NCI-H187 (cell line): ENCODE results near the gene RNU6-7.
A peak's percentile ranks its signal among the peaks of the same experiment; 100 is the strongest.

Source experiments
- DNase-seq, 2 experiments: peaks; one replicate each; lab custom pipeline; 2025; lab: John Stamatoyannopoulos, UW

RNU6-7 gene

GRCh38 chr14:32205554-32205953, 3.7 kb downstream of the RNU6-7 start:
- no peak for DNase-seq

DNA sequence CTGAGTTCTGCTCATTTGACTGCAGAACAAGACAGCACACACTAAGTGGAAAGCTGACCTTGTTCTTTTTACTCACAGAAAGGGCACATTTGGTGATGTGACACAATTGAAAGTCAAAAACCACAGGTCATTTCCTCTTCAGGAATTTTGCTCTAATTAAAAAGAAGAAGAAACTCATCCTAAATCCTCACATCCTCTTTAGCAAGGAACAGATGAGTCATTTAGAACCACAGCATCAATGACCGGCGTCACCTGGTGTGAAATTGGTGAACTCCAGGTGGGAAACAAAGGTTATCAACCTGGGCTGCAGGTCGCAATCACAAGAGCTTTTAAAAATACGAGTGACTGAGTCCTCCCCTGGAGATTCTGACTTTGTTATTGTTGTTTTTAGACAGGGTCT, 4.1 kb downstream of the RNU6-7 start:
- DNase-seq, result no peak

DNA sequence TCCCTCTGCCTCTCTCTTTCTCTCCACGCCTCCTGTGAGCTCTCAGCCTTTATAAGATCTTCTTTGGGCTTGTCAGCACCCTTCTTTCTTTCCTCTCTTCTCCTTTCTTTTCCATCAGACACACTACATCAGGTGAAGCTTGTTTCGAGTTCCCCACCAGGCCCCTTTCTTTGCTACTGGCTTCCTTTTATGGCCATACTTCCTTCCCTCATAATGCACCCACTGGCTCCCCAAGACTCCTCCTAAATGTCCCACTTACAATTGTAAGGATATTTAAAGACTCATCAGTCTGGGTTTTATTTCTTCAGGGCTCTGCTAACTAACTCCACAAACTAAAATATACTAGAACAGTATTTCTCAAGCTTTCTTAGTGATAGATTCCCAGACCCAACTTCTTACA, 4.7 kb downstream of the RNU6-7 start:
- DNase-seq, result no peak

DNA sequence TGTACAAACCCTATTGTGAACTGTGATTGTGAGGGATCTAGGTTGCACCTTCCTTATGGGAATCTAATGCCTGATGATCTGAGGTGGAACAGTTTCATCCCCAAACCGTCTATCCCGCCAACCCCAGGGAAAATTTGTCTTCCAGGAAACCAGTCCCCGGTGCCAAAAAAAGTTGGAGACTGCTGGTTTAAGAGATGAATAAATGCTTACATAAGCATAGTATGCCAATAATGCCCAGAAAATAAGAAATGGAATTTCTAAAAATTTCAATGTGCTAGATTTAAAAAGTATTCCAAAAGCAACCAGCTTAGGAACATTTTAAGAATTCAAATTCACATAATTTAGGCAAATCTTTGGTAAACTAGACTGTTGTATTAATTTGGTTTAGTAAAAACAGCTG, 6.6 kb downstream of the RNU6-7 start:
- DNase-seq, result no peak

- no peak for DNase-seq
These were observed 7.6 kb downstream of the RNU6-7 start for GRCh38 chr14:32209471-32209870.

GRCh38 chr14:32211068-32211404, 9.2 kb downstream of the RNU6-7 start:
- DNase-seq, result no peak

- no peak for DNase-seq
These were observed 11.0 kb downstream of the RNU6-7 start for GRCh38 chr14:32212833-32213232.

GRCh38 chr14:32217301-32217700, 15.5 kb downstream of the RNU6-7 start:
- DNase-seq, result peak in 1 of 2 experiments; percentile 41

DNA sequence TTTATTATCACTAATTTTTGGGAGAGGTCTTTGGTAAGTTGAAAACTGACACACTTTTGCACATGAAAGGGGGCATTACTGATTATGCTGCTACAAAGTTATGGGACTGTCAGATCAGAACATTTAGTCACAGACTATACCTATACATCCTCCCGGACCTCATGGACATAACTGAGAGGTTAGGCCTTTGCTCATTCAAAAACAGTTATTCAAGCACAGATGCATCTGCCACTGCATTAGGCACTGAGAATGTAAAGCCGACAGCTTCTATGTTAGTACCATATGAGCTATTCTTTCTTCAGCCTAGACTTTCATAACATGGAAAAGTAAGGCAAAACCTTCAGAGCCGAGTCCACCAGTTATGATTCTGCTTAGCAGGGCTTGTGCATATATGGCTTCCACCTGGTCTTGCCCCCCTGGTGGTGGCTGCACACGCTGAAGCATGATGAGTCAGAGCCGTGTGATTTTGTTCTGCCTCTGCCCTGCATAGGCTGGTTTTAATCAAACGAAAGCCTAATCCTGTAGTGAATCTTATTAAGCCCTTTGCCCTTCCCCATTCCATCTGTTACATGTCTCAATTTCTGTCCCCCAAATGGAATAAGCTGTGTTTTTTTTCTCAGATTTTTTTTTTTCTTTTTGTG, 23.0 kb downstream of the RNU6-7 start:
- DNase-seq, result no peak

DNA sequence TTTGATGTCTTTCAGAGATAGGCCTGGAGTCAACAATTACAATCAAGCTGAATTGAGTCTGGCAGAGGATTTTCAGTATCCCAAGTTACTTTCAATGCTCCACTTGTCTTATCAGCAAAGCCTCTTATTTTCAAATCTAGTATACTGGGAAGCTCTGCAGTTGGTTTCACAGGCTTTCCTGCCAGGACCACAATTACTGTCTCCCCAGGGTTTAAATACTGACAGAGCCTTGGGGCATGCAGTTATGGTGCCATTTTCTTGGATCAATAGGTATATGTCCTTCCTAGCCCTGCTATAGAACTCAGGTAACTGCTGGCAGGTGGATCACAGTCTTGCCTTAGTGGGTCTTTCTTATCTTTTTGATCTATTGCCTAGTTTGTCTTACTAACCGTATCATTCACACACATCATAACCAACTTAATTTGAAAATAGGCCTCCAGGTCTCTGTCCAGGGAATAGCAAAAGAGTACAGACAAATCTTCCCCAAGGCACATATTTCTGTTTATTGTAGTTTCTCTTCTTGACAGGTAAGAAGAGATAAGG, 23.6 kb downstream of the RNU6-7 start:
- no peak for DNase-seq

DNA sequence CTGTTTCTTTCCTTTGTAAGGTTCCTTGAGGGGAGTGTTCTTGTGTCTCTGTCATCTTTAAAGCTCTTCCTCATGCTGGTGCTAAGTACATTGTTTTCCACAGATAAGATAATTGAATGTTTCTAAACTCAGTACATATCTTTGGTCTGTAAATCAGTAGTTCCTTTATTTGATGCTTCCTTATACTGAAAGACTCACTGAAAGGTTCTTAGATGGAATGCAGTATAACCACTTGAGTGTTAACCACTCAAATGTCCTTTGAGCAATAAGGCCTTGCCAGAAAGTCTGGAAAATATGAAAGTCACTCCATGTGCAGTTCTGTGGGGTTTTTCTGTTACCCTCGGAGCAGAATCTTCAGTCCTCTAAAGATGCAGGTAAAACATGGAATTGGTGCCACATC, 24.2 kb downstream of the RNU6-7 start:
- no peak for DNase-seq

- no peak for DNase-seq
These were observed 28.3 kb downstream of the RNU6-7 start for GRCh38 chr14:32230181-32230580.

- no peak for DNase-seq
These were observed 28.9 kb downstream of the RNU6-7 start for GRCh38 chr14:32230695-32231280.

DNA sequence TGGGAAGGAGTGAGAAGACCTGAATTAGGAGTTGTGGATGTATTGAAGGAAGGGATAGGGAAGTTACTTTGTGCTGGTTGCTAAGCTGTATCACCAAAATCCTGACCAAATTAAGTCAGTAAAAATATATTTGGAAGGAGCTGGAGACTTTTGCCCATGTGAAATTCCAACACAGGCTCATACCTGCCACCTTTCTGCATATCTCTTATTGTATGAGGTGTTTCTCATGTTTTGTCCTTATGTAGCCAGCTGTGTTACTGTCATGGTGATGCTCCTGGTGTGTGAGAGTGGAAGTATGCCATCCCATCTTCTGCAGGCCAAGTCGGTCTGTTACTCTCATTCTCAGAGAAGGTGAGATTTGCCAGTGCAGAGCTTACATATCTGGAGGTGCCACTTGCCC, 30.6 kb downstream of the RNU6-7 start:
- DNase-seq, result no peak

DNA sequence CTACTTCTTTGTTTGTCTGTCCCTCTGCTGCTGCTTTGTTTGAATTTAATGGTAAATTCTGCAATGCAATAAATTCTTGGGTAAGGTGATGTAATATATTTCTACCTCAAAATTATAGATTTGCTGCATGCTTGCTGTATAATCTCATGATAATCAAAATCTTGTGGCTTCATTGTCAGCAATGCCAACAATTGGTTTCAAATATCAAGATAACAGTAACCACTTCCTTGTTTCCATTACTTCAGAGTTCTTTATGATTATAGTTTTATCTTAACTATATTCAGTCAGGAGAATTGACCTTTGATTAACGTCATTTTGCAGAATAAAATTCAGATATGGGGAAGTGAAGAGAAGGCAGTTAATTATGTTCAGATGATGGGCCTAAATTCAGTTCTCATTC, 31.4 kb downstream of the RNU6-7 start:
- DNase-seq, result no peak

DNA sequence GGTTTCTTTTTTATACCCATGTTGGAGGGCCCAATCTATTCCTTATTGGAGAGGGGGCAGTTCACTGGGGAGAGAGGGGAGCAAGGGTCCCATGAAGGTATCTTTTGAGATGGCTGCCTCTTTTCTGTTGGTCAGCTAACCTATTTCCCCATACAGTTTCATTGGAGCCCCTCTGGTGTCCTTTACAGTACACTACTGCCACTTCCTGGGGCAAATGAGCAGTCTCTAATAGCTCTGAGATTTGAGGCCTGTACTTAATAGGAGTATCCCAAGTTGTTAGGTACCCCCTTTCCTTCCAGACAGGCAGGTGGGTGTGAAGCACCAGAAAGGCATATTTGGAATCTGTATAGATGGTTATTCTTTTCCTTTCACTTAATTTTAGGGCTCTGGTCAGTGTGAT, 42.6 kb downstream of the RNU6-7 start:
- DNase-seq, result no peak

- no peak for DNase-seq
These were observed 44.9 kb downstream of the RNU6-7 start for GRCh38 chr14:32246751-32247150.

DNA sequence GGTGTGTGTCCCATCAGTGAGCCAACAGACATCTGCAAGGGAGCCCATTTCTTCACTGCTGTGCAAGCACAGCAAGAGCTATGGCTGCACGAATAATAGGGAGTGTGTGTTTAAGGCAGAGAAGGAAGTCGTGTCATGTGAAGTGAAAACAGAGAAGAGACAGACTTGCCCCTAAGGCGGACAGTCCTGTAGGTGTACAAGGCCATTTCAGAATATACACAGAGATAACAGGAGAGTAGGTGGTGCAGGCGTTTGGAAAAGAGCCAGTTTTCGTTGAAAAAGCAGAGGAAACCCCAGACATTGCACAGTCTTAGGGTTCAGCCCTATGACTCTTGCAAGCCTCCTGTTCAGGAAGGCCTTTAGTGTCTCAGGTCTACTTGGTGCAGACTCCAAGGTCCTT, 47.5 kb downstream of the RNU6-7 start:
- no peak for DNase-seq

DNA sequence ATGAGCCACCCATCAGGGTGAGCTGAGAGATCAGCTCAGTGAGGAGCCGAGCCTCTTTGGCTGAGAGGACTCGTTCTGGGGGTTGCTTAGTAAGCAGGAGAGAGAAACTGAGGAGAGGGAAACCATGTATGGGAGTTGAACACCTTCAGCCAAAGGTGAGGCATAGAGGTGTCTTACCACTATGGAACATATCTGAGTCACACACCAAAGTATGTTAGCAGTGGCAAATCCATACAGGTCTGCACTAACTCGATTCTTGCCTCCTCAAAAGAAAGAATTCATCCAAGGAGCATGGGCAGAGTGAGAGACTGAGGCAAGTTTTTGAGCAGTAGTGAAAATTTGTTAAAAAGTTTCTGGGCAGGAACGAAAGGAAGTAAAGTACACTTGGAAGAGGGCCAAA, 47.9 kb downstream of the RNU6-7 start:
- no peak for DNase-seq

GRCh38 chr14:32250681-32251080, 48.8 kb downstream of the RNU6-7 start:
- no peak for DNase-seq

DNA sequence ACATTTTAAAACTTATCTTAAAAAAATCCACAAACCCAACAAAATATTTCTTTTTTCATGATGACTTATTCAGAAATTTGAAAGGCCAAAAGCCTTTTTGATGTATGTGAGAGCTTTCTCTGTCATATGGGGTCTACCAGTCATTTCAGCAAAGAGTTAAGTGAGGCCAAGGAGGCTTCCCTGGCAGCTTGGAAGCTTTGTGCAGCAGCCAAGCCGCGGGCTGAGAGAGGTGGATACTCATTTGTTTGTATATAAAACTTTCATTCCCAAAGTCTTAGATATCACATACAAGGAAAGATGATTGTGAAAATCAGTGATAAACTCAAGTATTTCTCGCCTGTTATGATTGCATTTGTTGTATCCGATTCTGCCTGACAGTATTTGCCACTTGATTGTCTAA, 49.7 kb downstream of the RNU6-7 start:
- DNase-seq, result no peak
